Astrocyte (in vitro differentiated cells and primary cell): Measurements from ENCODE around the gene C8B.

Experiments
- EZH2 ChIP-seq: IDR thresholded peaks from 2 replicates; pipeline ENCODE4 v1.6.1; 2012; ENCODE audit warnings: mild to moderate bottlenecking, low read length, inconsistent platforms; ENCODE audit not compliant: insufficient read depth
- TF ChIP-seq, protein P1 (sequence below): IDR thresholded peaks from 2 replicates; pipeline ENCODE4 v1.5.1; 2011; ENCODE audit warnings: low read depth, mild to moderate bottlenecking, inconsistent platforms, low read length, moderate library complexity; ENCODE audit not compliant: insufficient read depth

DNA sequence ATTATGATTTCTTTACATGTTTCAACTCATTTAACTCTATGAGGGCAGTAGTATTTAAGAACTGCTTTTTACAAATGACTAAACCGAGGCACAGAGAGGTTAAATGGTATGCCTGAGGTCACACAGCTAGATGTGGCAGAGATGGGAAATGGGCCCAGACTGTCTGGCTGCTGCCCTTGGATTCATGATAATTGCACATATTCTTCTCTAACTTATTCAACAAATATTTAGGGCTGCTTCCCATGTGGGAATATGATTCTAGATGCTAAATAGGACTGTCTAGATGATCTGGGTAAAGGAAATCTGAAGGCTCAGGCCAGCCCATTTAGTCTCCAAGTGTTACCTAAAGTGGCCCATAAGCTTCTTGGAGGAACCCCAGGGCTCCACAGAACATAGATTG is 85.0 kb downstream of the C8B start:
- TF ChIP-seq, protein P1, sequence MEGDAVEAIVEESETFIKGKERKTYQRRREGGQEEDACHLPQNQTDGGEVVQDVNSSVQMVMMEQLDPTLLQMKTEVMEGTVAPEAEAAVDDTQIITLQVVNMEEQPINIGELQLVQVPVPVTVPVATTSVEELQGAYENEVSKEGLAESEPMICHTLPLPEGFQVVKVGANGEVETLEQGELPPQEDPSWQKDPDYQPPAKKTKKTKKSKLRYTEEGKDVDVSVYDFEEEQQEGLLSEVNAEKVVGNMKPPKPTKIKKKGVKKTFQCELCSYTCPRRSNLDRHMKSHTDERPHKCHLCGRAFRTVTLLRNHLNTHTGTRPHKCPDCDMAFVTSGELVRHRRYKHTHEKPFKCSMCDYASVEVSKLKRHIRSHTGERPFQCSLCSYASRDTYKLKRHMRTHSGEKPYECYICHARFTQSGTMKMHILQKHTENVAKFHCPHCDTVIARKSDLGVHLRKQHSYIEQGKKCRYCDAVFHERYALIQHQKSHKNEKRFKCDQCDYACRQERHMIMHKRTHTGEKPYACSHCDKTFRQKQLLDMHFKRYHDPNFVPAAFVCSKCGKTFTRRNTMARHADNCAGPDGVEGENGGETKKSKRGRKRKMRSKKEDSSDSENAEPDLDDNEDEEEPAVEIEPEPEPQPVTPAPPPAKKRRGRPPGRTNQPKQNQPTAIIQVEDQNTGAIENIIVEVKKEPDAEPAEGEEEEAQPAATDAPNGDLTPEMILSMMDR: no peak
- TF ChIP-seq EZH2: no peak
